PC-3 (cell line): ENCODE results near the gene GNB5. TPM values are rescaled to one million over a fixed set of nuclear protein-coding genes. Genes with fewer than 3 reads are reported as not detected.

Source experiments
- ATAC-seq: fragments of 200-7000 bp; cut with Tn5 transposase; 2 replicates; pipeline ENCODE4 v1.9.1; 2020; ENCODE audit warnings: mild to moderate bottlenecking, moderate library complexity
- BruUV-seq: library from RNA; stranded (reverse); fragments of 400-500 nt; replicated peaks from 2 replicates; lab custom pipeline; 2021; lab: Mats Ljungman, UMichigan
- CTCF ChIA-PET: fragments of 300-600 bp; sonication (Branson Sonifier 250); formaldehyde crosslinking; loops from one replicate; lab custom pipeline; 2022; ENCODE audit warnings: antibody characterized with exemption; lab: Charles Lee
- POLR2A ChIA-PET: fragments of 300-600 bp; sonication (Branson Sonifier 250); formaldehyde crosslinking; loops from one replicate; lab custom pipeline; 2022; ENCODE audit warnings: antibody characterized with exemption; ENCODE audit not compliant: unreplicated experiment; lab: Charles Lee
- DNase-seq: peaks from one replicate; pipeline ENCODE4 v3.0.0-alpha.2; 2015
- H2AFZ ChIP-seq: fragments of 300-600 bp; sonication (generic); 2 replicates; pipeline ENCODE4 v1.6.0; 2016; ENCODE audit warnings: antibody characterized with exemption, low read length
- H3F3A ChIP-seq: fragments of 300-600 bp; sonication (generic); one replicate; pipeline ENCODE4 v1.6.0; 2017; ENCODE audit warnings: antibody characterized with exemption, low read length, control low read depth, mild to moderate bottlenecking; ENCODE audit not compliant: unreplicated experiment
- H3K27ac ChIP-seq: fragments of 300-600 bp; sonication (generic); 2 replicates; pipeline ENCODE4 v1.5.1; 2016; ENCODE audit warnings: mild to moderate bottlenecking, low read length
- H3K27me3 ChIP-seq: fragments of 300-600 bp; sonication (generic); 2 replicates; pipeline ENCODE4 v1.6.1; 2016; ENCODE audit warnings: low read length, mixed read lengths
- H3K36me3 ChIP-seq: fragments of 300-600 bp; sonication (generic); 2 replicates; pipeline ENCODE4 v1.6.1; 2016; ENCODE audit warnings: low read depth, mixed run types, low read length, mixed read lengths
- H3K4me1 ChIP-seq: fragments of 300-600 bp; sonication (generic); 2 replicates; pipeline ENCODE4 v1.5.1; 2016; ENCODE audit warnings: low read length; ENCODE audit not compliant: insufficient read depth
- H3K4me2 ChIP-seq: fragments of 300-600 bp; sonication (generic); 2 replicates; pipeline ENCODE4 v1.6.0; 2016; ENCODE audit warnings: low read length
- H3K4me3 ChIP-seq: fragments of 300-600 bp; sonication (generic); 2 replicates; pipeline ENCODE4 v1.5.1; 2016; ENCODE audit warnings: mild to moderate bottlenecking, low read length, mixed read lengths
- H3K79me2 ChIP-seq: fragments of 300-600 bp; sonication (generic); 2 replicates; pipeline ENCODE4 v1.6.1; 2017; ENCODE audit warnings: low read length, mixed read lengths
- H3K9ac ChIP-seq: fragments of 300-600 bp; sonication (generic); 2 replicates; pipeline ENCODE4 v1.6.0; 2016; ENCODE audit warnings: mild to moderate bottlenecking, low read length
- H3K9me2 ChIP-seq: fragments of 300-600 bp; sonication (generic); replicated peaks from 2 replicates; pipeline ENCODE4 v1.6.1; 2016; ENCODE audit warnings: mixed run types, low read length, mixed read lengths
- H3K9me3 ChIP-seq: fragments of 300-600 bp; sonication (generic); 2 replicates; pipeline ENCODE4 v1.6.1; 2016; ENCODE audit warnings: low read length, mixed read lengths
- H4K20me1 ChIP-seq: fragments of 300-600 bp; sonication (generic); 2 replicates; pipeline ENCODE4 v1.6.1; 2016; ENCODE audit warnings: low read length, mixed read lengths
- EZH2 ChIP-seq: fragments of 300-600 bp; sonication (generic); IDR thresholded peaks from one replicate; pipeline ENCODE4 v1.6.1; 2017; ENCODE audit warnings: antibody characterized with exemption, mild to moderate bottlenecking, low read length; ENCODE audit not compliant: unreplicated experiment
- EZH2phosphoT487 ChIP-seq: fragments of 300-600 bp; sonication (generic); IDR thresholded peaks from 2 replicates; pipeline ENCODE4 v1.6.1; 2018; ENCODE audit warnings: mild to moderate bottlenecking, antibody characterized with exemption, low read length, borderline replicate concordance
- intact Hi-C: fragments of 100-400 bp; cut with micrococcal nuclease; formaldehyde crosslinking; loops from 2 replicates; pipeline ENCODE4 v1.9.0; 2023
- total RNA-seq: library from RNA; depleted of rRNA; stranded (reverse); fragments of >200 nt; gene quantifications from 2 replicates; pipeline ENCODE4 v1.2.3, GENCODE V29; 2014
- TF ChIP-seq, protein P1 (sequence below): fragments of 300-600 bp; sonication (generic); conservative IDR thresholded peaks from 2 replicates; pipeline ENCODE4 v1.5.1; 2017; ENCODE audit warnings: antibody characterized with exemption, low read depth, mild to moderate bottlenecking, low read length

Gene GNB5
- total RNA-seq, 1 experiment from 2014 or later: 49.3 TPM

DNA sequence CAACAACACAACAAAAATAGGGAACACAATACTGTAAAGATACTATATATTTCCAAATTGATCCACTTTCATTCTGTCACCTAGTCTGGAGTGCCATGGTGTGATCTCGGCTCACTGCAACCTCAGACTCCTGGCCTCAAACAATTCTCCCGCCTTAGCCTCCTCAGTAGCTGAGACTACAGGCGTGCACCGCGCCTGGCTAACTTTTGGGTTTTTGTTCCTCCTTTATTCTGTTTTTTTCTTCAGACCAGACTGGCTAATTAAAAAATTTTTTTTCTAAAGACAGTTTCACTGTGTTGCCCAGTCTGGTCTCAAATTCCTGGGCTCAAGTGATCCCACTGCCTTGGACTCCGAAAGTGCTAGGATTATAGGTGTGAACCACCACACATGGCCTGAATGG lies 84.0 kb downstream of the GNB5 start:
- H3K4me1 ChIP-seq: peaks cover 21% of the 10 kb centered on the region
- ChIA-PET POLR2A (interaction anchor here (0.6 kb wide), 1 partner anchor 107 kb away, joined by 3 read pairs; no protein-coding TSS in a partner anchor), CTCF (no interaction called here)
- no peak overlapping the region for H3K4me2 ChIP-seq
- H3K9me2 ChIP-seq: no peaks in the 10 kb centered on the region
- DNase-seq: no peak
- H3K27ac ChIP-seq: no peak overlapping the region
- H3F3A ChIP-seq: no peaks in the 10 kb centered on the region
- no peak for ATAC-seq
- no peak overlapping the region for H3K4me3 ChIP-seq
- TF ChIP-seq EZH2 (no peak), EZH2phosphoT487 (no peak)
- TF ChIP-seq, protein P1, sequence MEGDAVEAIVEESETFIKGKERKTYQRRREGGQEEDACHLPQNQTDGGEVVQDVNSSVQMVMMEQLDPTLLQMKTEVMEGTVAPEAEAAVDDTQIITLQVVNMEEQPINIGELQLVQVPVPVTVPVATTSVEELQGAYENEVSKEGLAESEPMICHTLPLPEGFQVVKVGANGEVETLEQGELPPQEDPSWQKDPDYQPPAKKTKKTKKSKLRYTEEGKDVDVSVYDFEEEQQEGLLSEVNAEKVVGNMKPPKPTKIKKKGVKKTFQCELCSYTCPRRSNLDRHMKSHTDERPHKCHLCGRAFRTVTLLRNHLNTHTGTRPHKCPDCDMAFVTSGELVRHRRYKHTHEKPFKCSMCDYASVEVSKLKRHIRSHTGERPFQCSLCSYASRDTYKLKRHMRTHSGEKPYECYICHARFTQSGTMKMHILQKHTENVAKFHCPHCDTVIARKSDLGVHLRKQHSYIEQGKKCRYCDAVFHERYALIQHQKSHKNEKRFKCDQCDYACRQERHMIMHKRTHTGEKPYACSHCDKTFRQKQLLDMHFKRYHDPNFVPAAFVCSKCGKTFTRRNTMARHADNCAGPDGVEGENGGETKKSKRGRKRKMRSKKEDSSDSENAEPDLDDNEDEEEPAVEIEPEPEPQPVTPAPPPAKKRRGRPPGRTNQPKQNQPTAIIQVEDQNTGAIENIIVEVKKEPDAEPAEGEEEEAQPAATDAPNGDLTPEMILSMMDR: no peak
- no peaks in the 10 kb centered on the region for H3K27me3 ChIP-seq
- no peak overlapping the region for H2AFZ ChIP-seq
- no TSS peak for BruUV-seq
- H3K9ac ChIP-seq: no peak overlapping the region
- intact Hi-C loops: no loop called here
- no peaks in the 10 kb centered on the region for H3K9me3 ChIP-seq
- no peaks in the 10 kb centered on the region for H3K36me3 ChIP-seq
- H3K79me2 ChIP-seq: no peaks in the 10 kb centered on the region
- no peaks in the 10 kb centered on the region for H4K20me1 ChIP-seq

DNA sequence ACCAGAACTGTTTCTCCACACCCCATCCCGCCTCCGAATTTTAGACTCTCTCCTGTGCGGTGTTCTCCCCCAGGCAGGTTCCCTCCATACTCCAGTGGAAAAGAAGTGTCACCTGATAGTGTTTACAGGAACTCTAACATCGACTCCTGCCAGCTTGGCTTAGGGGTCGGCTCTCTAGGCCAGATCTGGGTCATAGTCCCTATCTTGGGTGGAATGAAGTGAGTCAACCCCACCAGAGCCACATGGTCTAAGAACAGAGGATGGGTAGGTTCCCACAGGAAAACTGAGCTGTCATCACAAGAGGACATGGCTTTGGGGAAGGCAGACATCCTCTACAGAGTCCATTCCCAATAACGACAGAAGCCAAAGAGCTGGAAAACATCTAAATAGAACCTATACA lies 84.6 kb downstream of the GNB5 start:
- Histone ChIP-seq H3K36me3 (no peaks in the 10 kb centered on the region), H3K4me1 (peaks cover 23% of the 10 kb centered on the region), H3F3A (no peaks in the 10 kb centered on the region), H3K9ac (no peak overlapping the region), H4K20me1 (no peaks in the 10 kb centered on the region), H2AFZ (no peak overlapping the region), H3K27ac (no peak overlapping the region), H3K4me3 (no peak overlapping the region), H3K79me2 (no peaks in the 10 kb centered on the region), H3K9me3 (no peaks in the 10 kb centered on the region), H3K27me3 (no peaks in the 10 kb centered on the region), H3K4me2 (no peak overlapping the region), H3K9me2 (no peaks in the 10 kb centered on the region)
- no peak for ATAC-seq
- ChIA-PET CTCF (no interaction called here), POLR2A (no interaction called here)
- no TSS peak for BruUV-seq
- intact Hi-C loops: no loop called here
- no peak for DNase-seq
- TF ChIP-seq EZH2phosphoT487 (no peak), EZH2 (no peak)
- TF ChIP-seq, protein P1: no peak

DNA sequence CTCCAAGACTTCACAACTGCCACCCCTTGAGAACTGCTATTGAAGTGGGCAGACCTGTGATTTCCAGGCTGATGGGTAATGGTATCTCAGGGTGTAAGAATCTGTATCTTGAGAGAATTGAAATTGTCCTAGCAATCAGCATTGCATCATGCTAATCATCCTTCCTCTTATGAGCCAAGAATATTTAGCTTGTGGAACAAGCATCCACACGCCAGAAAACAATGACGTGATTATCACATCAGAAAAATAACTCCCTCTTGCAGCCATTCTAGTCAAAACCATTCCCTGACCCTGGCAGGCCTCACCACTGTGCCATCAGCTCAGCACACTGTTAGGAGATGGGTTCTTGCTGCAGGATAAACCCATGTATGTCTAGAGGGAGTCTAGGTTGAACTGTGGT lies 85.3 kb downstream of the GNB5 start:
- CTCF ChIA-PET: no interaction called here
- no peaks in the 10 kb centered on the region for H3K9me3 ChIP-seq
- H3K36me3 ChIP-seq: no peaks in the 10 kb centered on the region
- no peaks in the 10 kb centered on the region for H3K79me2 ChIP-seq
- H2AFZ ChIP-seq: no peak overlapping the region
- H3K4me3 ChIP-seq: no peak overlapping the region
- no peaks in the 10 kb centered on the region for H4K20me1 ChIP-seq
- H3K4me2 ChIP-seq: no peak overlapping the region
- intact Hi-C loops: no loop called here
- H3K27ac ChIP-seq: no peak overlapping the region
- H3K9me2 ChIP-seq: no peaks in the 10 kb centered on the region
- no peaks in the 10 kb centered on the region for H3K27me3 ChIP-seq
- ATAC-seq (no peak), DNase-seq (no peak)
- TF ChIP-seq EZH2: no peak
- TF ChIP-seq, protein P1: no peak
- TF ChIP-seq EZH2phosphoT487: no peak
- BruUV-seq: no TSS peak
- H3K4me1 ChIP-seq: peaks cover 23% of the 10 kb centered on the region
- no peaks in the 10 kb centered on the region for H3F3A ChIP-seq
- POLR2A ChIA-PET: no interaction called here
- no peak overlapping the region for H3K9ac ChIP-seq
